CD14-positive monocyte (primary cell): ENCODE measurements around the gene OR5K1. TPM values are rescaled to one million over a fixed set of nuclear protein-coding genes. Genes with fewer than 3 reads are reported as not detected.

Source experiments
- DNase-seq, 3 donors: peaks; one replicate each; pipeline ENCODE4 v3.0.0-alpha.2; 2011 to 2022
- H2AFZ ChIP-seq: 2 replicates; pipeline ENCODE4 v1.6.0; 2012; ENCODE audit warnings: mild to moderate bottlenecking, low read depth, low read length, inconsistent platforms; ENCODE audit not compliant: insufficient read depth, poor library complexity, severe bottlenecking
- H3K27ac ChIP-seq, 2 donors: 1 replicate in 1 of 2; 2 replicates in 1 of 2; pipeline ENCODE4 v1.5.1; 2012 to 2013; ENCODE audit warnings: low read length in 2 of 2, control low read depth in 1 of 2, inconsistent platforms in 1 of 2, low read depth in 1 of 2, mild to moderate bottlenecking in 1 of 2
- H3K27me3 ChIP-seq, 2 donors: one replicate each; pipeline versions ENCODE4 v1.6.0 to v1.6.1; 2011 to 2013; ENCODE audit warnings: low read length in 2 of 2; ENCODE audit not compliant: control insufficient read depth in 2 of 2, insufficient read depth in 2 of 2
- H3K36me3 ChIP-seq, 2 donors: replicated peaks in 1 of 2; 1 replicate in 1 of 2; 2 replicates in 1 of 2; pipeline versions ENCODE4 v1.5.1 to v1.6.1; 2012 to 2013; ENCODE audit warnings: low read length in 2 of 2, control low read depth in 1 of 2, inconsistent platforms in 1 of 2, mild to moderate bottlenecking in 1 of 2; ENCODE audit not compliant: insufficient read depth in 2 of 2, control insufficient read depth in 1 of 2
- H3K4me1 ChIP-seq, 2 donors: 1 replicate in 1 of 2; 2 replicates in 1 of 2; pipeline versions ENCODE4 v1.5.1 to v1.6.1; 2012 to 2013; ENCODE audit warnings: low read length in 2 of 2, control low read depth in 1 of 2, inconsistent platforms in 1 of 2, mild to moderate bottlenecking in 1 of 2, moderate library complexity in 1 of 2; ENCODE audit not compliant: insufficient read depth in 2 of 2, control insufficient read depth in 1 of 2
- H3K4me2 ChIP-seq: replicated peaks from 2 replicates; pipeline ENCODE3; 2012; ENCODE audit warnings: low read length, moderate library complexity, mild to moderate bottlenecking; ENCODE audit not compliant: poor library complexity, severe bottlenecking; ENCODE audit errors: extremely low read depth
- H3K4me3 ChIP-seq, 3 experiments: fragments of 200-600 bp in 1 of 3; sonication (generic) in 1 of 3; replicated peaks in 1 of 3; 1 replicate in 2 of 3; 2 replicates in 1 of 3; pipeline ENCODE4 v1.5.1; 2011 to 2013; ENCODE audit warnings: low read length in 3 of 3, mild to moderate bottlenecking in 3 of 3, control low read depth in 2 of 3, low read depth in 2 of 3, inconsistent platforms in 1 of 3, moderate library complexity in 1 of 3
- H3K79me2 ChIP-seq: 2 replicates; pipeline ENCODE4 v1.6.0; 2012; ENCODE audit warnings: mild to moderate bottlenecking, control low read depth, inconsistent platforms, low read length, moderate library complexity; ENCODE audit not compliant: insufficient read depth
- H3K9ac ChIP-seq: 2 replicates; pipeline ENCODE4 v1.6.0; 2017; ENCODE audit warnings: low read length, mild to moderate bottlenecking; ENCODE audit not compliant: insufficient read depth, poor library complexity, severe bottlenecking
- H3K9me3 ChIP-seq, 2 donors: replicated peaks in 1 of 2; 1 replicate in 1 of 2; 2 replicates in 1 of 2; pipeline versions ENCODE4 v1.5.1 to v1.6.1; 2012 to 2013; ENCODE audit warnings: low read length in 2 of 2, control low read depth in 1 of 2; ENCODE audit not compliant: control insufficient read depth in 1 of 2, insufficient read depth in 1 of 2
- H4K20me1 ChIP-seq: 2 replicates; pipeline ENCODE4 v1.6.0; 2012; ENCODE audit warnings: mild to moderate bottlenecking, low read length, control low read depth, moderate library complexity; ENCODE audit not compliant: insufficient read depth
- H3K27ac Mint-ChIP-seq, 7 donors: one replicate each; pipeline ENCODE4 v1.8.0; 2020; ENCODE audit warnings: mild to moderate bottlenecking in 7 of 7, mixed read lengths in 7 of 7, moderate library complexity in 6 of 7, inconsistent platforms in 2 of 7
- H3K27me3 Mint-ChIP-seq, 3 donors: one replicate each; pipeline ENCODE4 v1.8.0; 2021 to 2022; ENCODE audit warnings: low read depth in 3 of 3, mild to moderate bottlenecking in 3 of 3, mixed read lengths in 3 of 3, moderate library complexity in 3 of 3, inconsistent platforms in 1 of 3
- H3K36me3 Mint-ChIP-seq, 2 donors: one replicate each; pipeline ENCODE4 v1.8.0; 2020; ENCODE audit warnings: mixed read lengths in 2 of 2, inconsistent platforms in 1 of 2, mild to moderate bottlenecking in 1 of 2
- H3K4me1 Mint-ChIP-seq: one replicate; pipeline ENCODE4 v1.8.0; 2020; ENCODE audit warnings: mild to moderate bottlenecking, mixed read lengths
- H3K4me3 Mint-ChIP-seq, 2 donors: one replicate each; pipeline ENCODE4 v1.8.0; 2020; ENCODE audit warnings: mild to moderate bottlenecking in 2 of 2, mixed read lengths in 2 of 2, moderate library complexity in 1 of 2
- H3K9me3 Mint-ChIP-seq, 7 donors: one replicate each; pipeline ENCODE4 v1.8.0; 2020 to 2022; ENCODE audit warnings: mixed read lengths in 7 of 7, mild to moderate bottlenecking in 6 of 7, moderate library complexity in 6 of 7, inconsistent platforms in 2 of 7
- WGBS: methylation state at CpG from one replicate; pipeline ENCODE4 v1.1.5; 2013; ENCODE audit warnings: missing lambda C conversion rate; ENCODE audit not compliant: insufficient coverage; 5-methylcytosine and 5-hydroxymethylcytosine counted together
- intact Hi-C, 2 donors: fragments of 100-400 bp; cut with micrococcal nuclease; formaldehyde crosslinking; loops; one replicate each; pipeline versions ENCODE4 v1.15.0 to v1.15.1; 2023
- polyA plus RNA-seq, 3 donors: library from polyadenylated mRNA; depleted of rRNA in 1 of 3; unstranded in 2 of 3; stranded (reverse) in 1 of 3; fragments of 300-500 nt in 2 of 3; fragments of >200 nt in 1 of 3; fragmentation: Illumina TruSeq in 2 of 3; gene quantifications; 1 replicate in 2 of 3; 2 replicates in 1 of 3; pipeline ENCODE4 v1.2.3, GENCODE V29; 2012 to 2021
- TF ChIP-seq, protein P1 (sequence below): fragments of 200-600 bp; IDR thresholded peaks from one replicate; pipeline ENCODE4 v1.8.0; 2022; ENCODE audit warnings: antibody characterized with exemption, mild to moderate bottlenecking

Gene OR5K1
- polyA plus RNA-seq, 3 donors, result not detected

DNA sequence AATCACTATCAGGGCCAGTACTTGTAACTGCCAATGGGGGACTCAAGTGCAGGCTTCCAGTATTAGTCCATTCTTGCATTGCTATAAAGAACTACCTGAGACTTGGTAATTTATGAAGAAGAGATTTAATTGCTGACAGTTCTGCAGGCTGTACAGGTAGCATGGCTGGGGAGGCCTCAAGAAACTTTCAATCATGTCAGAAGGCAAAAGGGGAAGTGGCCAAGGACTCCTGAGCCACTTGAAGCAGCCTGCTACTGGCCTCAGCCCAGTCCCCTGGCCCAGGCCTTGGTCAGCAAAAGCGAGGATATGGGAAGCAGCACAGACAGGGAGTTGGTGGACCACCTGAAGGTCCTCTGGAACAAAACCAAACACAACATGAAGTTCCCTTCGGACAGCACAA lies 29.2 kb upstream of the OR5K1 start:
- DNase-seq, result no peak

DNA sequence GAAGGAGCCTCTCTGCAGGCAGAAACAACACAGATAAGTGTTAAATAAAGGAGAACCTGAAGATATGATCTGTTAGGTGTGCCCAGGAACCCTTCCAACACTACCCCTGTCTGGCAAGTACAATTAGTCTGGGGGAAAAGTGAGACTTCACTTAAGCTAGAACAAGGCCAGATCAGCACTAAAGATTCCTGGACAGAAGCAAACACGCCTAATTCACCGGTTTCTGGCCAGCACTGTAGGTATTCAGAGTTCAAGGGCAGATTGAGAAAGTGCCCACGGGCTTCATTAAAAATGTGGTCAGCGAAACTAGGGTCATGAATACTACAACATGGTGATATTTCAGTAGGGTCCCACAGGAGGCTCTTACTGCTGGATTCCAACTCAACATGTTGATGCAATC lies 28.6 kb upstream of the OR5K1 start:
- Histone ChIP-seq H3K79me2 (no peaks in the 10 kb centered on the region), H3K9me3 (peaks cover 2 to 6% of the 10 kb centered on the region in 2 donors), H2AFZ (no peak overlapping the region), H3K4me3 (no peak overlapping the region), H3K27ac (no peak overlapping the region), H3K9ac (no peak overlapping the region), H4K20me1 (no peaks in the 10 kb centered on the region), H3K4me1 (no peaks in the 10 kb centered on the region), H3K4me2 (no peak overlapping the region), H3K36me3 (no peaks in the 10 kb centered on the region), H3K27me3 (no peaks in the 10 kb centered on the region)
- Mint-ChIP-seq H3K9me3 (peaks cover 2 to 13% (median 7%) of the 10 kb centered on the region in 7 donors), H3K4me3 (no peak overlapping the region), H3K27ac (no peak overlapping the region), H3K4me1 (no peaks in the 10 kb centered on the region), H3K36me3 (no peaks in the 10 kb centered on the region), H3K27me3 (no peaks in the 10 kb centered on the region)
- WGBS, result 93% methylated on average over 4 of the region's 4 CpGs
- DNase-seq, result no peak
- intact Hi-C loops, result no loop called here
- TF ChIP-seq, protein P1, sequence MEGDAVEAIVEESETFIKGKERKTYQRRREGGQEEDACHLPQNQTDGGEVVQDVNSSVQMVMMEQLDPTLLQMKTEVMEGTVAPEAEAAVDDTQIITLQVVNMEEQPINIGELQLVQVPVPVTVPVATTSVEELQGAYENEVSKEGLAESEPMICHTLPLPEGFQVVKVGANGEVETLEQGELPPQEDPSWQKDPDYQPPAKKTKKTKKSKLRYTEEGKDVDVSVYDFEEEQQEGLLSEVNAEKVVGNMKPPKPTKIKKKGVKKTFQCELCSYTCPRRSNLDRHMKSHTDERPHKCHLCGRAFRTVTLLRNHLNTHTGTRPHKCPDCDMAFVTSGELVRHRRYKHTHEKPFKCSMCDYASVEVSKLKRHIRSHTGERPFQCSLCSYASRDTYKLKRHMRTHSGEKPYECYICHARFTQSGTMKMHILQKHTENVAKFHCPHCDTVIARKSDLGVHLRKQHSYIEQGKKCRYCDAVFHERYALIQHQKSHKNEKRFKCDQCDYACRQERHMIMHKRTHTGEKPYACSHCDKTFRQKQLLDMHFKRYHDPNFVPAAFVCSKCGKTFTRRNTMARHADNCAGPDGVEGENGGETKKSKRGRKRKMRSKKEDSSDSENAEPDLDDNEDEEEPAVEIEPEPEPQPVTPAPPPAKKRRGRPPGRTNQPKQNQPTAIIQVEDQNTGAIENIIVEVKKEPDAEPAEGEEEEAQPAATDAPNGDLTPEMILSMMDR, result no peak

More for the DNA sequence above, 29.2 kb upstream of the OR5K1 start:
- no peaks in the 10 kb centered on the region for H3K36me3 ChIP-seq
- TF ChIP-seq, protein P1, result no peak
- no peak overlapping the region for H3K4me2 ChIP-seq
- H4K20me1 ChIP-seq, result no peaks in the 10 kb centered on the region
- WGBS, result 71% methylated on average over 1 of the region's 2 CpGs
- H2AFZ ChIP-seq, result no peak overlapping the region
- peaks cover 6 to 10% of the 10 kb centered on the region in 2 donors for H3K9me3 ChIP-seq
- no peaks in the 10 kb centered on the region for H3K4me1 ChIP-seq
- peak overlapping the region in 1 of 7 donors; percentile 5 for H3K27ac Mint-ChIP-seq
- no peak overlapping the region for H3K4me3 ChIP-seq
- no peaks in the 10 kb centered on the region for H3K27me3 ChIP-seq
- no peak overlapping the region for H3K27ac ChIP-seq
- intact Hi-C loops, result no loop called here
- no peaks in the 10 kb centered on the region for H3K27me3 Mint-ChIP-seq
- H3K4me3 Mint-ChIP-seq, result no peak overlapping the region
- H3K9me3 Mint-ChIP-seq, result peaks cover 5 to 17% (median 12%) of the 10 kb centered on the region in 7 donors
- no peak overlapping the region for H3K9ac ChIP-seq
- no peaks in the 10 kb centered on the region for H3K4me1 Mint-ChIP-seq
- H3K79me2 ChIP-seq, result no peaks in the 10 kb centered on the region
- no peaks in the 10 kb centered on the region for H3K36me3 Mint-ChIP-seq
